T-helper 9 cell (primary cell): ENCODE results near the gene ADCY9.

Source experiments
- DNase-seq: peaks from one replicate; pipeline ENCODE4 v3.0.0-alpha.2; 2020

Gene ADCY9

GRCh38 chr16:4025428-4025827, 90.8 kb downstream of the ADCY9 start:
- no peak for DNase-seq

DNA sequence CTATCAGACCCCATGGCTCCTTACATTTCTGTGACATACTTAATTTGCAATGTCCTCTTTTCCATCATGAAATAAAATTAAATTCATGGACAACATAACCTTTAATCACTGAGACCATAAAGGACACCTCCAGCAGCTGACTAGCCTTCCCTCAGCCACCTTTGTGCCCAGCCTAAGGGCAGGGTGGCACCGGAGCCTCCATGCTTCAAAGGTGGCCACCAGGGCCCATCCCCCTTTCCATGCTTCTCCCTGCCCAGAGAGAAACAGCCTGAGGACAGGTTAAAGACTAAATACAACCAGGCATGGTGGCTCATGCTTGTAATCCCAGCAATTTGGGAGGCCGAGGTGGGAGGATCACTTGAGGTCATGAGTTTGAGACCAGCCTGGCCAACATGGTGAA, 94.3 kb downstream of the ADCY9 start:
- DNase-seq, result no peak

DNA sequence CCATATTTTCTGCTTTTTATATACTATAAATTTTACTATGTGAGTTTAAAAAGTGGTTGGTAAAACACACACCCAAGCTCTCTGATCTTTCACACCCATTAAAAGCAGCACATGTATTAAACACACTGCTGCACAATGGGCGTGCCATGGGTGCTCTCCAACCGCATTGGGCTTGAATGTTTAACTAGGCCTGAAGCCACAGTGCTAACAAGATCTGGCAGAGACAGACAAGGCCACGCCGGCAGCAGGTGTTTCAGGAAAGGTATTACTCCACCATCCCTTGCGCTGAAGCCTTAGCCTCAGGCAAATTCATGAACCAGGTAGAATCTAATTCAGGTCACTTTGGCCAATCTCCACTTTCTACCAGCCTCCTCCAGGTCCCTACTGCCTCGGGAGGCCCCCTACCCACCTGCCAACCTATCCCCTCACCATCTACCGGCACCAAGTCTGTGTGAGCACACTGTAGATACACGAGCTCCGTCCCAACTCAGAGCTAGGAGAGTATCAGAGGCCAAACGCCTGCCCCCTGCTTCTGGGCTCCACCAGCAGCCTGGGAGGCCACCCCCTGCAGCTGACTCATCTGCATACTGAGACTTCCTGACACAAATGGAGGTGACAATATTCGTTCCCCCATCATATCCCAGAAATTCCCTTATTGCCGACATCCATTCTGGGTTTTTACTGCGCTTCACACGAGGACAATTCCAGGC, 95.0 kb downstream of the ADCY9 start:
- no peak for DNase-seq

GRCh38 chr16:4019371-4019791, 96.9 kb downstream of the ADCY9 start:
- DNase-seq, result no peak

DNA sequence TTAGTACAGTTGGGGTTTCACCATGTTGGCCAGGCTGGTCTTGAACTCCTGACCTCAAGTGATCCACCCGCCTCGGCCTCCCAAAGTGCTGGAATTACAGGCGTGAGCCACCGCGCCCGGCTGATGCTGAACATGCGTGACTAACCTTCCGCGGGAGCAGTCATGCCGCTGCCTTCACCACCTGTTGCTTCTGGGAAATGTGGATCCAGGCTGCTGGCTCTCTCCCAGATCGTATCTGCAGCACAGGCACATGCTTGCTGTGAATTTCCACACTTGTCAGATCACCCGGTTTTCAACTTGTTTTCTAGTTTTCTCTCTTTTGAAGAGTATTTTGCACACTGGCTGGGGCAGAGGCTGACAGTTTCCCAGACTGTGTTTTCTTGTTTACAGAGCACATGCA, 97.9 kb downstream of the ADCY9 start:
- DNase-seq, result no peak

DNA sequence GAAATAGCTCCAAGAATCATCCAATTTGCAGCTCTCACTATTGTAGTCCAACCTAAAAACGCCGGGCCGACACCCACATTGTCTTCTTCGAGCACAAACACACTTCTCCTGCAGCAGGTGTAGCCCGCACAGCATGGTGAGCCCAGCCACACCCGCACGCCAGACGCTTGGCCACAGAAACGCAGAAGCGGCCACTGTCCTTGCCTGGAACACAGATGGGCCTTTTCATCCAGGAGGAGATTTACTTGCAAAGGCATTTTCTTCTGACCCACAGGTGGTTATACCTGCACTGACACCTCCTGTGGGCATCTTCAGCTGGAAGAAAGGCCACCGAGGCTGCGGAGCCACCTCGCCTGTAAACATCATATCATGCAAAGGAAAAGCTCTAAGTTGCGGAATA, 98.4 kb downstream of the ADCY9 start:
- no peak for DNase-seq

GRCh38 chr16:4016658-4017057, 99.6 kb downstream of the ADCY9 start:
- no peak for DNase-seq

DNA sequence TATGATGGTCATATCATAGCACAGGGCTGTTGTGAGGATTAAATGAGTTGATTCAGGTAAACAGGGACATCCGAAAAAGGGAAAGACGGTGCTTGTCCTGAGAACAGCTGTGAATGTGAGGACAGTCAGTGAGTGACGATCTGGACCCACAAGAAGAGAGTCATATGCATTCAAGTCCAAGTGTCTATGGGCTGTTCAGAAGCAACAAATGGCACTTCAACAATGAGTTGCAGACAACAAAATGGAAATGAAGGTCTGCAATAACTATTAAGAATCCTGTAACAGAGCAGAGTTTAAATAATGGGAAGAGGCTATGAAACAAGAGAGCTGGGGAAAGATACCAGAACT, 100.3 kb downstream of the ADCY9 start:
- DNase-seq, result no peak

DNA sequence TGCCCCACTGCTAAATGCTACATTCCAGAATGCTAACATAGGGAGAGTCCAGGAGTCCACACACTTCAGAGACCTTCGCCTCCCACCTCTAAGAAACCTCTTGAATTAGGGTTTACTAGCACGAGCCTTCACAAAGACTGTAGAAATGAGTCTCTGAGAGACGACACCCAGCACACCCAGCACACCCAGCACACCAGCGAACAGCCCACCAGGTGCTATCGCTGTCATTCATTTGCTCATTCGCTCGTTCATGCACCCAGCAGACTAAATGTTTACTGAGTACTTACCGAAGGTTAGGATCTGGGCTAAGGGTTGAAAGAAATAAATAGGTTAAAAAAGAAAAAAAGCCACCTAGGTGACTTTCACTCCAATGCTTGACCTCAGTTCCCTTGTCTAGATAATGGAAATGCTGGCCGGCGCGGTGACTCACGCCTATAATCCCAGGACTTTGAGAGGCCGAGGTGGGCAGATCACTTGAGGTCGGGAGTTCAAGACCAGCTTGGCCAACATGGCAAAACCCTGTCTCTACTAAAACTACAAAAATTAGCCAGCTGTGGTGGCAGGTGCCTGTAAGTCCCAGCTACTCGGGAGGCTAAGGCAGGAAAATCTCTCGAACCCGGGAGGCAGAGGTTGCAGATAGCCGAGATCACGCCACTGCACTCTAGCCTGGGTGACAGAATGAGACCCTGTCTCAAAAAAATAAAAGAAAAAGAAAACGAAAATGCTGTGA, 100.8 kb downstream of the ADCY9 start:
- no peak for DNase-seq

DNA sequence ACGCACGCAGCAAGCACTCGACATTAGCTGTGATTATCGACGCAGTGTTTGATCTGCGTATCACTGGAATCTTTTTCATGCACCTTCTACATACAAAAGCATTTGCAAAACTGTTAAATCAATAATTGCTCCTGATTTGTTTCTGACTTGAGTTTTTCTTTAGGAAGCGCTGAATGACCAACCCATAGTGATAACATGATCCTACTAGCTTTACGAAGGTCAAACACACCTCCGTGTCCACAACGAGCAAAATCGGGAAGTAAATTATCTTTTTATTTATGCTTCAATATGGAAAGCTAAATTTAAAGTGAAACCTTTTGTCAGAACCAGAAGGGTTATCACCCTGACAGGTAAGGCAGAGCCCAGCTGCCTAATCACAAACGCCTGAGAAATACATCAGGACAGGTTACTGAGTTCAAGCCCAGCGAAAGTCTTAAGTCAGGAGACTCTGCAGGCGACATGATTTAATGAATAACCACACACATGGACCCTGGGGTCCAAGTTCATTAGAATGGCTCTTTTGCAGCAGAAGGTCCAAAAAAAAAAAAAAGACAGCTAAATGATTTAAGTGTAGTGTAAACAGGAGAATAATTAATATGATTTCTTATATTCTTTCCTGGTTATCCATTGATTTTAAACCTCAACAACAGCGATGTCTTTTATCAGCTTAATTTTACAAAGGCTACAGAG, 104.2 kb downstream of the ADCY9 start:
- DNase-seq, result no peak

DNA sequence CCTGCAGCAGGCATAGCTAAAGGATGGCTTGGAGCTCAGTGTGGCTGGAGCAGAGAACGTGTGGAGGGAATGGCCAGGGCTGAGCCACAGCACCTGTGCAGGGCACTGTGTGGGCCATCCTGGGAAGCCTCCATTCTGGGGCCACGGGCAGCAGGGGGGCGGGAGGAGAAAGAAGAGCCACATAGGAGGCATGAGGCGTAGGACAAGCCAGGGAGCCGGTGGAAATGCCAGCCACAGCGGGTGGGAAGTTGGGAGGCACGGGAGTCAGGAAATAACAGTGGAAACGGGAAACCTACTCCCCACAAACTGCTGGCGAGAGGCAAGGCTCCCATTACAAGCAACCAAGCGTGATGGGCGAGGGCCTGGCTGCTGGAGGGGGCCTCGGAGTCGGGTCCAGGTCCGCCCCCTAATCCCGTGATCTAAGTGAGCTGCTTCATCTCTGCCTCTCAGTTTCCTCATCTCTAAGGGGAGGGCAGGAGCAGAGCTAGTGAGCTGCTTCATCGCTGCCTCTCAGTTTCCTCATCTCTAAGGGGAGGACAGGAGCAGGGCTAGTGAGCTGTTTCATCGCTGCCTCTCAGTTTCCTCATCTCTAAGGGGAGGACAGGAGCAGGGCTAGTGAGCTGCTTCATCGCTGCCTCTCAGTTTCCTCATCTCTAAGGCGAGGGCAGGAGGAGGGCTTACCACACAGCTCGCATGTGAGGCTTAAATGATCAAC, 104.9 kb downstream of the ADCY9 start:
- no peak for DNase-seq

DNA sequence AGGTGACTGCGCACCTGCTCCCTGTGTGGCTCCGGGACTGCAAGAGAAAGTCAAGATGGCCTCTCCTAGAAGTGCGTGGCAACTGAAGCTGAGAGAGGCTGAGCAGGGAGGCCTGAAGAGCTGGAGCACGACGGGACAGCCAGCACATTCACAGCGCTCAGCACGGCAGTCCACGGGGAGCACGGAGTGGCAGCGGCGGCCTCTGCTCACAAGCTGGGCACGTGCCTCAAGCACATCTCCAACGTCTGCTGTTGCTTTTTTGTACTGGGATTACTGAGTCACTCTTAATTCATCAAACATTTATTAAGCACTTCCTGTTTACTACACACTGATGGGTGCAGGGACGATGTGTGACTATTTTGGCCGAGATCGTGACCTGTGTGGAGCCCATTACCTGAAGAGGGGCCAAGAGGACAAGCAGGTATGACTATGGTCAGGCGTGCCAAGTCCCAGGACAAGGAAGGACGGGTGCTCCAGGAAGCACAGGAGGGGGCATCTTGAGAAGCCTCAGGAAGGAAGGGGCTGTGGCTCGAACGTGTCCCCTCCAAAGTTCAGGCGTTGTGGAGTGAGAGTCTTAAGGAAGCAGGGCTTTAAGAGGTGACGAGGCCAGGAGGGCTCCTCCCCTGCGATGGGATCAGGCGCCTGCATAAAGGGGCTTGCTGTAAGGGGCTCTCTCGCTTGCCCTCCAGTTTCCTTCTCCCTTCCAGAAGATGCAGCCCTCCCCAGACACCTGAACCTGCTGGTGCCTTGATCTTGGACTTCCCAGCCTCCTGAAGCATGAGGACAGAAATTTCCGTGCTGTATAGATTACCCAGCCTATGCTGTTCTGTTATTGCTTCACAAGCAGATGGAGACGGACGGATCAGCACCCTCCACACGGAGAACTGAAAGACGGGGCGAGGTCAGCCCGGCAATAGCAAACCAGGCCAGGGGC, 105.8 kb downstream of the ADCY9 start:
- DNase-seq, result no peak

GRCh38 chr16:4009177-4009576, 107.1 kb downstream of the ADCY9 start:
- no peak for DNase-seq

DNA sequence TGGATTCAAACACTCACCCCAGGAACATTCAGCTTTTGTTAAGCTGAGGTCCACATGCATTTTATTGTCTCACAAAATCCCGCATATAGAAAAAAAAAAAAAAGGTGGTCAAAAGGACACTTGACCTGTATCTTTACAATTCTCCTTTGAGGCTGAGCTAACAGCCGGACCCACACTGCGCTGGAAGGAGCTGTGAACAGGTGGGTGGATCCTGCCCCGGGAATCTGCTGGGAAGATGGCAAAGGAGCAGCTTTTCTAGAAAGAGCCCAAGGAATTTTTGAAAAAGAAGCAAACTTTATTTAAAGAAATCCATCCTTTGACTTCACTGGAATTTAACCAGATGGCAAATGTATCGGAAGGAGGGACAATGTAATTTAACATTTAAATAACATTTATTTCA, 108.1 kb downstream of the ADCY9 start:
- DNase-seq, result no peak

- no peak for DNase-seq
These were observed 109.7 kb downstream of the ADCY9 start for GRCh38 chr16:4006397-4006999.

GRCh38 chr16:4005731-4006130, 110.5 kb downstream of the ADCY9 start:
- DNase-seq, result no peak

DNA sequence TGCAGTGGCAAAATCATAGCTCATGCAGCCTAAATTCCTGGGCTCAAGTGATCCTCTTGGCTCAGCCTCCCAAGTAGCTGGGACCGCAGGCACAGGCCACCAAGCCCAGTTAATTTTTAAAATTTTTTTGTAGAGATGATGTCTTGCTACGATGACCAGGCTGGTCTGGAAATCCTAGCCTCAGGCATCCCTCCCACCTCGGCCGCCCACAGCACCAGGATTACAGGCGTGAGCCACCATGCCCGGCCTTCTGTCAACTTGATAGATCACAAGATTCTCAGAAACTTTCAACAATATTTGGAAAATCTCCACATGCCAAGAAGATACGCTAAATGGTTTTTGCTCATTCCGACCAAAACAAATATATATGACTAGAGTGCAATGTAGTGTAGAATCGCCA, 111.0 kb downstream of the ADCY9 start:
- no peak for DNase-seq

DNA sequence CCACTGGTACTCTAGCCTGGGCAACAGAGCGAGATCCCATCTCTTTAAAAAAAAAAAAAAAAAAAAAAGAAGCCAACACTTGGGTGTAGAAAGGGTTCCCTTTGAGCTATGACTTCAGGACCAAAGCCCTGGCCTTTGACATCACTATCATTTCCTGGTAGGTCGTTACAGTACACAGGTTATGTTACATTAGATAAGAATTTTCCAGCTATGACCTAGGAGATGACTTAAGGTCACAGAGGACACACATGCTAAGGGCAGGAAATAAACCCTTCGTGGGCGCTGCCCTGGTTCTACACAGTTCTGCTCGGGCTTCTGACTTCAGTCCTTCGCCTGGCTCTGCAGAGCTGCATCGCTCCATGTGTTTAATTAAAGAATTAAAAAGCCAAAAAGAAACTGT, 112.0 kb downstream of the ADCY9 start:
- DNase-seq, result no peak

DNA sequence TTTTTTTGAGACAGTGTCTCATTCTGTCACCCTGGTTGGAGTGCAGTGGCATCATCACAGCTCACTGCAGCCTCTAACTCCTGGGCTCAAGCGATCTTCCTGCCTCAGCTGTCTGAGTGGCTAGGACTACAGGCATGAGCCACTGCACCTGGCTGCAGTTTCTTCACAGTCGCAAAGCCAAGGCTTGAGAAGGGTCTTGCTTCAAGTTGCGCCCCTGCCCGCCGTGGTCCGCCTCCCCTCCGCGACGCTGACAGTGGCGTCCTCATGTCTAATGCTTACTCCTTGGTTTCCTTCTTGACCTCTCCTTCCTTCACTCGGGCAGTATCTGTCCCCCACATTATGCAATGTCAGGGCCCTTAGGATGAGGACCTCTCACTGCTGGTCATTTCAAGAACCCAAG, 112.7 kb downstream of the ADCY9 start:
- DNase-seq, result no peak

DNA sequence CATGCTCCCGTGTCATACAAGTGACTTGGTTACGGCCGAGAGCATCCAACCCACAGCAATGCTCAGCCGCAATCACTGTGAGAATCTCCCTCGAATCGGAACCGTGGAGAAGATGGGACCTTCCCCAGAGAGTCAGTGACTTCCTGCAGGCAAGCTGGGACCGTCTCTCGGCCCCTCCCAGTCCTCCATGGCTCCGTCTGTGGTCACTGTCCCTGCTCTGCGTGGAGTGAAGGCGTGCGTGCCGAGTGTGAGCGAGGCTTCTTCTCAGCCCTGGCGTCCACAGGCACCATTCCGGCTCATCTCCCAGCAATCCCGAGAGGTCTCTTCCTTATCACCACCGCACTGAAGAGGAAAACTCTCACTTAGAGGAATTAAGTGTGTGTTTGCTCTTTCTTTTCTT, 113.1 kb downstream of the ADCY9 start:
- DNase-seq, result no peak

DNA sequence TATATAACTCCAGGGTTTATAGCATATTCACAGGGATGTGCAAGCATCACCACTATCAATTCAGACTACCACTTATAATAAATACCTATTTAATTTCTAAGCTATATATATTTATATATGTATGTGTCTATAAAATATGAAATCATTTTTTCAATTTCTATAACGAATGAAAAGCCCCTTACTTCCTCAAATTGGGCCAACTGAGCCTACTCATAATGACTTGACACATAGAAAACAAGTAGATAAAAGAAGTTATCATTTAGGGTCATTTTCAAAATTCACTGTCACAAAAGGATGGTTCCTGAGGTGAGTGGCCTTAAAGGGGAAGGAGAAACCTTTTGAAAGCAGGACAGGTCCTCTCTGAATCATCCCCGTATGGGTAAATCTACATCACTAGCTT, 114.1 kb downstream of the ADCY9 start:
- DNase-seq, result no peak
